ENCODE measurements around the gene MYL9. TPM values are rescaled to one million over a fixed set of nuclear protein-coding genes. Genes with fewer than 3 reads are reported as not detected.
"Not testable (repeated sequence)": the region's sequence is repeated elsewhere in the genome, so short reads cannot be mapped to it uniquely, and the experiment has no call there.

The MYL9 gene
- total RNA-seq, 6 donors from 2014 or later: 79.6 to 425 (median 169) TPM

- peaks cover 0 to 6% (median 2%) of the 10 kb centered on the region in 4 donors for H3K9me3 ChIP-seq
- DNase-seq (no peak), ATAC-seq (ENCODE audit: low FRiP score in 2 of 2) (no peak)
- TF ChIP-seq POLR2AphosphoS5 (IDR thresholded peaks at IDR 0.05): no peak
- TF ChIP-seq POLR2A (IDR thresholded peaks at IDR 0.05): no peak
- no peak for TF ChIP-seq CTCF (IDR thresholded peaks at IDR 0.05)
- TF ChIP-seq EP300 (IDR thresholded peaks at IDR 0.05): no peak
- H3K27me3 ChIP-seq: no peaks in the 10 kb centered on the region
- no peak overlapping the region for H3K27ac ChIP-seq
- WGBS, 2 donors: 86 to 87% methylated on average over 2 of the region's 2 CpGs
- H3K4me1 ChIP-seq: no peaks in the 10 kb centered on the region
- H3K4me3 ChIP-seq: no peak overlapping the region
- no peaks in the 10 kb centered on the region for H3K36me3 ChIP-seq
These were observed 21.4 kb downstream of the MYL9 start for GRCh38 chr20:36562724-36563123.

GRCh38 chr20:36563374-36563773 lies 22.1 kb downstream of the MYL9 start:
- Histone ChIP-seq H3K36me3 (no peaks in the 10 kb centered on the region), H3K27ac (no peak overlapping the region), H3K4me3 (no peak overlapping the region), H3K27me3 (no peaks in the 10 kb centered on the region), H3K9me3 (peaks cover 0 to 6% (median 2%) of the 10 kb centered on the region in 4 donors), H3K4me1 (no peaks in the 10 kb centered on the region)
- TF ChIP-seq POLR2AphosphoS5 (IDR thresholded peaks at IDR 0.05) (no peak), POLR2A (IDR thresholded peaks at IDR 0.05) (no peak), EP300 (IDR thresholded peaks at IDR 0.05) (no peak), CTCF (IDR thresholded peaks at IDR 0.05) (no peak)
- 89 to 100% methylated on average over 1 of the region's 1 CpG for WGBS, 2 donors
- DNase-seq (no peak), ATAC-seq (ENCODE audit: low FRiP score in 2 of 2) (no peak)

- not testable (repeated sequence) for H3K27ac ChIP-seq; DNase-seq; H3K36me3 ChIP-seq; H3K9me3 ChIP-seq; H3K4me3 ChIP-seq; ATAC-seq (ENCODE audit: low FRiP score in 2 of 2); H3K27me3 ChIP-seq; H3K4me1 ChIP-seq
- WGBS, 2 donors: 93 to 97% methylated on average over 12 to 13 of the region's 13 CpGs
These were observed 22.9 kb downstream of the MYL9 start for GRCh38 chr20:36564078-36564725.

- ATAC-seq (ENCODE audit: low FRiP score in 2 of 2); H3K27ac ChIP-seq; H3K4me3 ChIP-seq; H3K36me3 ChIP-seq; DNase-seq; H3K4me1 ChIP-seq; H3K9me3 ChIP-seq; H3K27me3 ChIP-seq: not testable (repeated sequence)
- 87 to 93% methylated on average over 6 of the region's 6 CpGs for WGBS, 2 donors
These were observed 23.4 kb downstream of the MYL9 start for GRCh38 chr20:36564726-36565121.

- Histone ChIP-seq H3K27ac (no peak overlapping the region), H3K27me3 (no peaks in the 10 kb centered on the region), H3K4me3 (no peak overlapping the region), H3K9me3 (peaks cover 0 to 6% (median 2%) of the 10 kb centered on the region in 4 donors), H3K36me3 (no peaks in the 10 kb centered on the region), H3K4me1 (no peaks in the 10 kb centered on the region)
- TF ChIP-seq EP300 (IDR thresholded peaks at IDR 0.05) (no peak), CTCF (IDR thresholded peaks at IDR 0.05) (no peak), POLR2AphosphoS5 (IDR thresholded peaks at IDR 0.05) (no peak), POLR2A (IDR thresholded peaks at IDR 0.05) (no peak)
- ATAC-seq (ENCODE audit: low FRiP score in 2 of 2) (no peak), DNase-seq (no peak)
- WGBS, 2 donors: 89 to 91% methylated on average over 3 of the region's 3 CpGs
These were observed 24.2 kb downstream of the MYL9 start for GRCh38 chr20:36565520-36565919.

- peaks cover 6 to 19% (median 9%) of the 10 kb centered on the region in 4 donors for H3K4me1 ChIP-seq
- no peak overlapping the region for H3K27ac ChIP-seq
- TF ChIP-seq POLR2A (IDR thresholded peaks at IDR 0.05) (no peak), EP300 (IDR thresholded peaks at IDR 0.05) (no peak), CTCF (IDR thresholded peaks at IDR 0.05) (no peak), POLR2AphosphoS5 (IDR thresholded peaks at IDR 0.05) (no peak)
- H3K4me3 ChIP-seq: no peak overlapping the region
- H3K27me3 ChIP-seq: no peaks in the 10 kb centered on the region
- peaks cover 0 to 6% (median 2%) of the 10 kb centered on the region in 4 donors for H3K9me3 ChIP-seq
- ATAC-seq (ENCODE audit: low FRiP score in 2 of 2) (no peak), DNase-seq (no peak)
- no peaks in the 10 kb centered on the region for H3K36me3 ChIP-seq
- WGBS, 2 donors: 88 to 90% methylated on average over 7 of the region's 7 CpGs
These were observed 28.6 kb downstream of the MYL9 start for GRCh38 chr20:36569847-36570429.
